Measurements from ENCODE around the gene MKNK1. TPM values are rescaled to one million over a fixed set of nuclear protein-coding genes. Genes with fewer than 3 reads are reported as not detected.

Gene MKNK1
- total RNA-seq, 1 experiment from 2014 or later, result 18.6 TPM

DNA sequence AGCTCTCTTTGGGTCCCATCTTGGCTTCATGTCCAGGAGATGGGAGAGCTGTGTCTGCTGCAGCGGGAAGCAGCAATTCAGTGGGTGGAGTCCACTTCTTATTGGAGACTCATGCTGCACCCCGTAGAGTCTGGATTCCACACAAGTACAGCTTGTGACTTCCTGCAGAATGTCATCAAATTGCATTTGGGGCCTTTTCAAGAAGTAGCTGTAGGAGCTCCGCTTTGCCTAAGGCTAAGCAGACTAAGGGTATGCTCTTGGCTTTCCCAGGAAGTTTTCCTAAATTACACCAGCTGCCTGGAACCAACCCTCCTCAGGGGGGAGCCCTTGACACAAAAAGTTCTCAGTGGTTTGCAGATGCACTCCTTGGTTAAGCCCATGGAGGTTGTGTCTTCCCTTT is 18.3 kb upstream of the MKNK1 start:
- peaks cover 5% of the 10 kb centered on the region for H3K4me1 Mint-ChIP-seq

DNA sequence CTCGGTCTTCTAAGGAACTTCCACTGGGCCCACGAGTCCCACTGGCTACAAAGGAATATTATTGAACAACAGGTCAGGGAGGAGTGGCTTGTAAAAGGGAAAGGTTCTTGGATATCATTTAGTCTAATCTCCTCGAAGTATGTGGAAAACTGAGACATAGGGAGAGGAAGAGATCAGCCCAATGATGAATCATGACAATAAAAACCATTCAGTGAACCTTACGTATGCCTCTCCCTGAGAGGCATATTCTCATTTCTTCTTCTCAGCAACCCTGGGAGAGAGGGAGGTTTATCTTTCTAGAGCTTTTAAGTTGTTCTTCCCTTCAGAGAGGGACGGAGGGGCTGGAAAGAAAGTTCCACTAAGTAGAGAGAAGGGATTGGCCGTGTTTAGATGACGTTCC is 17.9 kb upstream of the MKNK1 start:
- Mint-ChIP-seq H3K27me3 (ENCODE audit: low read depth) (peaks cover 25% of the 10 kb centered on the region), H3K4me3 (no peak overlapping the region), H3K36me3 (no peaks in the 10 kb centered on the region), H3K9me3 (no peaks in the 10 kb centered on the region), H3K27ac (no peak overlapping the region), H3K4me1 (peaks cover 9% of the 10 kb centered on the region)
- ChIA-PET POLR2A (interaction anchor here (0.5 to 0.6 kb wide), 2 partner anchors 17 to 58 kb away, joined by 3 read pairs; no protein-coding TSS in a partner anchor), CTCF (interaction anchor here (0.6 to 3.7 kb wide), 24 partner anchors 8 to 148 kb away, joined by 3 to 18 read pairs (median 4); partner anchors contain the start of genes ATPAF1, EFCAB14 and MKNK1)
- ATAC-seq (no peak), DNase-seq (ENCODE audit: low spot score) (no peak)
- TF ChIP-seq KAT7 (CRISPR knock-in tag; IDR thresholded peaks at IDR 0.05; ENCODE audit: borderline replicate concordance) (no peak), NR3C1 (CRISPR knock-in tag; conservative IDR thresholded peaks at IDR 0.05; ENCODE audit: low read depth) (no peak), ZNF671 (CRISPR knock-in tag; IDR thresholded peaks at IDR 0.05) (no peak), NFATC4 (CRISPR knock-in tag; IDR thresholded peaks at IDR 0.05) (no peak), EMX1 (CRISPR knock-in tag; IDR thresholded peaks at IDR 0.05) (no peak), ESRRA (CRISPR knock-in tag; IDR thresholded peaks at IDR 0.05; ENCODE audit: borderline replicate concordance) (no peak)
- TF ChIP-seq, protein P1, sequence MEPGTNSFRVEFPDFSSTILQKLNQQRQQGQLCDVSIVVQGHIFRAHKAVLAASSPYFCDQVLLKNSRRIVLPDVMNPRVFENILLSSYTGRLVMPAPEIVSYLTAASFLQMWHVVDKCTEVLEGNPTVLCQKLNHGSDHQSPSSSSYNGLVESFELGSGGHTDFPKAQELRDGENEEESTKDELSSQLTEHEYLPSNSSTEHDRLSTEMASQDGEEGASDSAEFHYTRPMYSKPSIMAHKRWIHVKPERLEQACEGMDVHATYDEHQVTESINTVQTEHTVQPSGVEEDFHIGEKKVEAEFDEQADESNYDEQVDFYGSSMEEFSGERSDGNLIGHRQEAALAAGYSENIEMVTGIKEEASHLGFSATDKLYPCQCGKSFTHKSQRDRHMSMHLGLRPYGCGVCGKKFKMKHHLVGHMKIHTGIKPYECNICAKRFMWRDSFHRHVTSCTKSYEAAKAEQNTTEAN (CRISPR knock-in tag; IDR thresholded peaks at IDR 0.05), result no peak
- TF ChIP-seq, protein P2, sequence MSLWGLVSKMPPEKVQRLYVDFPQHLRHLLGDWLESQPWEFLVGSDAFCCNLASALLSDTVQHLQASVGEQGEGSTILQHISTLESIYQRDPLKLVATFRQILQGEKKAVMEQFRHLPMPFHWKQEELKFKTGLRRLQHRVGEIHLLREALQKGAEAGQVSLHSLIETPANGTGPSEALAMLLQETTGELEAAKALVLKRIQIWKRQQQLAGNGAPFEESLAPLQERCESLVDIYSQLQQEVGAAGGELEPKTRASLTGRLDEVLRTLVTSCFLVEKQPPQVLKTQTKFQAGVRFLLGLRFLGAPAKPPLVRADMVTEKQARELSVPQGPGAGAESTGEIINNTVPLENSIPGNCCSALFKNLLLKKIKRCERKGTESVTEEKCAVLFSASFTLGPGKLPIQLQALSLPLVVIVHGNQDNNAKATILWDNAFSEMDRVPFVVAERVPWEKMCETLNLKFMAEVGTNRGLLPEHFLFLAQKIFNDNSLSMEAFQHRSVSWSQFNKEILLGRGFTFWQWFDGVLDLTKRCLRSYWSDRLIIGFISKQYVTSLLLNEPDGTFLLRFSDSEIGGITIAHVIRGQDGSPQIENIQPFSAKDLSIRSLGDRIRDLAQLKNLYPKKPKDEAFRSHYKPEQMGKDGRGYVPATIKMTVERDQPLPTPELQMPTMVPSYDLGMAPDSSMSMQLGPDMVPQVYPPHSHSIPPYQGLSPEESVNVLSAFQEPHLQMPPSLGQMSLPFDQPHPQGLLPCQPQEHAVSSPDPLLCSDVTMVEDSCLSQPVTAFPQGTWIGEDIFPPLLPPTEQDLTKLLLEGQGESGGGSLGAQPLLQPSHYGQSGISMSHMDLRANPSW (CRISPR knock-in tag; conservative IDR thresholded peaks at IDR 0.05; ENCODE audit: low read depth), result no peak
- TF ChIP-seq, protein P3, sequence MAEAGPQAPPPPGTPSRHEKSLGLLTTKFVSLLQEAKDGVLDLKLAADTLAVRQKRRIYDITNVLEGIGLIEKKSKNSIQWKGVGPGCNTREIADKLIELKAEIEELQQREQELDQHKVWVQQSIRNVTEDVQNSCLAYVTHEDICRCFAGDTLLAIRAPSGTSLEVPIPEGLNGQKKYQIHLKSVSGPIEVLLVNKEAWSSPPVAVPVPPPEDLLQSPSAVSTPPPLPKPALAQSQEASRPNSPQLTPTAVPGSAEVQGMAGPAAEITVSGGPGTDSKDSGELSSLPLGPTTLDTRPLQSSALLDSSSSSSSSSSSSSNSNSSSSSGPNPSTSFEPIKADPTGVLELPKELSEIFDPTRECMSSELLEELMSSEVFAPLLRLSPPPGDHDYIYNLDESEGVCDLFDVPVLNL (CRISPR knock-in tag; IDR thresholded peaks at IDR 0.05; ENCODE audit: borderline replicate concordance, low read depth), result no peak
- TF ChIP-seq, protein P4, sequence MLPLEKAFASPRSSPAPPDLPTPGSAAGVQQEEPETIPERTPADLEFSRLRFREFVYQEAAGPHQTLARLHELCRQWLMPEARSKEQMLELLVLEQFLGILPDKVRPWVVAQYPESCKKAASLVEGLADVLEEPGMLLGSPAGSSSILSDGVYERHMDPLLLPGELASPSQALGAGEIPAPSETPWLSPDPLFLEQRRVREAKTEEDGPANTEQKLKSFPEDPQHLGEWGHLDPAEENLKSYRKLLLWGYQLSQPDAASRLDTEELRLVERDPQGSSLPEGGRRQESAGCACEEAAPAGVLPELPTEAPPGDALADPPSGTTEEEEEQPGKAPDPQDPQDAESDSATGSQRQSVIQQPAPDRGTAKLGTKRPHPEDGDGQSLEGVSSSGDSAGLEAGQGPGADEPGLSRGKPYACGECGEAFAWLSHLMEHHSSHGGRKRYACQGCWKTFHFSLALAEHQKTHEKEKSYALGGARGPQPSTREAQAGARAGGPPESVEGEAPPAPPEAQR (CRISPR knock-in tag; IDR thresholded peaks at IDR 0.05), result no peak

More for the DNA sequence above, 18.3 kb upstream of the MKNK1 start:
- DNase-seq (ENCODE audit: low spot score) (peak; percentile 59), ATAC-seq (peak; percentile 93)
- Mint-ChIP-seq H3K9me3 (no peaks in the 10 kb centered on the region), H3K27me3 (ENCODE audit: low read depth) (peaks cover 21% of the 10 kb centered on the region), H3K27ac (no peak overlapping the region), H3K4me3 (no peak overlapping the region), H3K36me3 (no peaks in the 10 kb centered on the region)
- ChIA-PET CTCF (interaction anchor here (0.6 to 3.7 kb wide), 25 partner anchors 8 to 557 kb away, joined by 3 to 18 read pairs (median 4); partner anchors contain the start of genes ATPAF1, EFCAB14 and MKNK1), POLR2A (interaction anchor here (0.5 to 0.6 kb wide), 2 partner anchors 18 to 59 kb away, joined by 3 read pairs; no protein-coding TSS in a partner anchor)
- no peak for TF ChIP-seq RELA (CRISPR knock-in tag; IDR thresholded peaks at IDR 0.05; ENCODE audit: borderline replicate concordance)
- TF ChIP-seq, protein P5, sequence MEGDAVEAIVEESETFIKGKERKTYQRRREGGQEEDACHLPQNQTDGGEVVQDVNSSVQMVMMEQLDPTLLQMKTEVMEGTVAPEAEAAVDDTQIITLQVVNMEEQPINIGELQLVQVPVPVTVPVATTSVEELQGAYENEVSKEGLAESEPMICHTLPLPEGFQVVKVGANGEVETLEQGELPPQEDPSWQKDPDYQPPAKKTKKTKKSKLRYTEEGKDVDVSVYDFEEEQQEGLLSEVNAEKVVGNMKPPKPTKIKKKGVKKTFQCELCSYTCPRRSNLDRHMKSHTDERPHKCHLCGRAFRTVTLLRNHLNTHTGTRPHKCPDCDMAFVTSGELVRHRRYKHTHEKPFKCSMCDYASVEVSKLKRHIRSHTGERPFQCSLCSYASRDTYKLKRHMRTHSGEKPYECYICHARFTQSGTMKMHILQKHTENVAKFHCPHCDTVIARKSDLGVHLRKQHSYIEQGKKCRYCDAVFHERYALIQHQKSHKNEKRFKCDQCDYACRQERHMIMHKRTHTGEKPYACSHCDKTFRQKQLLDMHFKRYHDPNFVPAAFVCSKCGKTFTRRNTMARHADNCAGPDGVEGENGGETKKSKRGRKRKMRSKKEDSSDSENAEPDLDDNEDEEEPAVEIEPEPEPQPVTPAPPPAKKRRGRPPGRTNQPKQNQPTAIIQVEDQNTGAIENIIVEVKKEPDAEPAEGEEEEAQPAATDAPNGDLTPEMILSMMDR (IDR thresholded peaks at IDR 0.05), result peak; percentile 23; the same call in 1 of the 2 replicates
